ENCODE data around the gene LAMA2.

DNA sequence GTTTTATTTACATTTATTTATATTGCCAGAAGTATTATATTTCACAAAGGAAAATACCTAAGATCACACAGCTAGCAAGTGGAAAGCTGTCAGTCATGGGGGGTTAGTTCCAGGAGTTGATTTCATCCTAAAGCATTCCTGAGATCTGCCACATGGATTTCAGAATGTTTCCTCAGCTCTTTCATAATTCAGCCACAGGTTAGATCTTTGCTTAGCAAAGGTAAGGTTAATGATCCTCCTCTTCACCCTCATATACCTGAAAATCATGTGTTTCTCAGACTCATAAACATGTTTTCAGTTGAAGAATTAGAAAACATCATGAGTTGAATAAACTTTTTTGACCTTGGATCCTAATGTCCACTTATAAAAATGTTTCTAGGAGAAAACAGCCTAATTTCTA, 611.6 kb downstream of the LAMA2 start:
- TF ChIP-seq, protein P1, sequence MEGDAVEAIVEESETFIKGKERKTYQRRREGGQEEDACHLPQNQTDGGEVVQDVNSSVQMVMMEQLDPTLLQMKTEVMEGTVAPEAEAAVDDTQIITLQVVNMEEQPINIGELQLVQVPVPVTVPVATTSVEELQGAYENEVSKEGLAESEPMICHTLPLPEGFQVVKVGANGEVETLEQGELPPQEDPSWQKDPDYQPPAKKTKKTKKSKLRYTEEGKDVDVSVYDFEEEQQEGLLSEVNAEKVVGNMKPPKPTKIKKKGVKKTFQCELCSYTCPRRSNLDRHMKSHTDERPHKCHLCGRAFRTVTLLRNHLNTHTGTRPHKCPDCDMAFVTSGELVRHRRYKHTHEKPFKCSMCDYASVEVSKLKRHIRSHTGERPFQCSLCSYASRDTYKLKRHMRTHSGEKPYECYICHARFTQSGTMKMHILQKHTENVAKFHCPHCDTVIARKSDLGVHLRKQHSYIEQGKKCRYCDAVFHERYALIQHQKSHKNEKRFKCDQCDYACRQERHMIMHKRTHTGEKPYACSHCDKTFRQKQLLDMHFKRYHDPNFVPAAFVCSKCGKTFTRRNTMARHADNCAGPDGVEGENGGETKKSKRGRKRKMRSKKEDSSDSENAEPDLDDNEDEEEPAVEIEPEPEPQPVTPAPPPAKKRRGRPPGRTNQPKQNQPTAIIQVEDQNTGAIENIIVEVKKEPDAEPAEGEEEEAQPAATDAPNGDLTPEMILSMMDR (IDR thresholded peaks at IDR 0.05; ENCODE audit: low read depth, low read length), result no peak
- no peak for TF ChIP-seq EZH2phosphoT487 (IDR thresholded peaks at IDR 0.05; ENCODE audit: low read depth)
